GM20000 (cell line): ENCODE results near the gene B4GALT1.

Experiments
- DNase-seq: peaks from one replicate; pipeline ENCODE4 v3.0.0; 2012; ENCODE audit warnings: low spot score
- CTCF ChIP-seq: IDR thresholded peaks from 2 replicates; pipeline ENCODE4 v1.5.1; 2012; ENCODE audit warnings: mild to moderate bottlenecking, control low read depth; ENCODE audit errors: extremely low read depth, missing control alignments

The B4GALT1 gene

GRCh38 chr9:33106827-33107621, 60.1 kb downstream of the B4GALT1 start:
- no peak for DNase-seq
- TF ChIP-seq CTCF: no peak

DNA sequence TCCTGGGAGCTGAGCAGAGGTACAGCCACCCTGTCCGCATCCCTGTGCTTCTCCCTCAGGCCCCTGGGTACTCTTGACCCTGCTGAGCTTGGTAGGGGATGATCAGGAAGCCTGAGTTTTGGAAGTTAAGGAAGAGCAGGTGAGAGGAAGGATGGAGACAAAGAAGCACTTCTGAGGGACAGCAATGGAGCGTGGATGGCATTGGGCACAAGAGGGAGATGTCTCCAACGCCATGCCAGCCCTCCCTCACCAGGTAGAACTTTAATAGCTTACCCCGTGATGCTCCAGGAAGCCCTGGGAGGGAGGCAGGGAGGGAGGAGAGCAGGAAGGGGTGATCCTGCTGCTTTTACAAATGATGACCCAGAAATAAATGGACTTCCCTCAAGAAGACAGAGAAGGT, 60.8 kb downstream of the B4GALT1 start:
- no peak for DNase-seq
- no peak for TF ChIP-seq CTCF

GRCh38 chr9:33105959-33106358, 61.2 kb downstream of the B4GALT1 start:
- DNase-seq: no peak
- no peak for TF ChIP-seq CTCF

DNA sequence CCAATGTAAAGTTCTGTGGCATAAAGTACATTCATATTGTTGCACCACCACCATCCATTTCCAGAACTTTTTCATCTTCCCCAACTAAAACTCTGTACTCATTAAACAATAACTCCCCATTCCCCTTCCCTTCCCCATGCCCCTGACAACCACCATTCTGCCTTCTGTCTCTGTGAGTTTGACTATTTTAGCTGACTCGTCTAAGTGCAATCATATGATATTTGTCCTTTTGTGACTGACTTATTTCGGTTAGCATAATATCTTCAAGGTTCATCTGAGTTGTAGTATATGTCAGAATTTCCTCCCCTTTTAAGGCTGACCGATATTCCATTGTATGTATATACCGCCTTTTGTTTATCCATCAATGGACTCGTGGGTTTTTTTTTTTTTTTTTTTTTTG, 61.6 kb downstream of the B4GALT1 start:
- no peak for DNase-seq

DNA sequence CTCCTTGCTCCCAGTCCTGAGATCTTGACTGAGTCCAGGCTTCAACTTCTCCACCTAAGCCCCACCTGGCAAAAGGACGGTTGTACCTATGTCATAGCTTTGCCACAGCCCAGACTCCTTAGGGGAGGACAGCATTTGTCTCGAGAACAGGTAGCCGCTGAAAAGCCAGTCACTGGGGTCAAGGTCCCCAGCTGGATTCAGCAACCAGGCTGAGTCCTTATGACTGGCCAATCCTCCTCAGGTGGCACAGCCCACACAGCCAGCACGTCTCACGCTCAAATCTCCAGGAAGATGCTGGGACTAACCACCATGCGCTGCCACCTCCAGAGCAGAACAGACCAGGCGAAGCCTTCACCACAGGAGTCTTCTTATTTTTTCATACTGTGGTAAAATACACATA, 62.7 kb downstream of the B4GALT1 start:
- no peak for TF ChIP-seq CTCF
- no peak for DNase-seq

More for the DNA sequence above, 61.6 kb downstream of the B4GALT1 start:
- TF ChIP-seq CTCF: no peak

- TF ChIP-seq CTCF: no peak
- no peak for DNase-seq
Measured at GRCh38 chr9:33103501-33104281, 63.4 kb downstream of the B4GALT1 start.

DNA sequence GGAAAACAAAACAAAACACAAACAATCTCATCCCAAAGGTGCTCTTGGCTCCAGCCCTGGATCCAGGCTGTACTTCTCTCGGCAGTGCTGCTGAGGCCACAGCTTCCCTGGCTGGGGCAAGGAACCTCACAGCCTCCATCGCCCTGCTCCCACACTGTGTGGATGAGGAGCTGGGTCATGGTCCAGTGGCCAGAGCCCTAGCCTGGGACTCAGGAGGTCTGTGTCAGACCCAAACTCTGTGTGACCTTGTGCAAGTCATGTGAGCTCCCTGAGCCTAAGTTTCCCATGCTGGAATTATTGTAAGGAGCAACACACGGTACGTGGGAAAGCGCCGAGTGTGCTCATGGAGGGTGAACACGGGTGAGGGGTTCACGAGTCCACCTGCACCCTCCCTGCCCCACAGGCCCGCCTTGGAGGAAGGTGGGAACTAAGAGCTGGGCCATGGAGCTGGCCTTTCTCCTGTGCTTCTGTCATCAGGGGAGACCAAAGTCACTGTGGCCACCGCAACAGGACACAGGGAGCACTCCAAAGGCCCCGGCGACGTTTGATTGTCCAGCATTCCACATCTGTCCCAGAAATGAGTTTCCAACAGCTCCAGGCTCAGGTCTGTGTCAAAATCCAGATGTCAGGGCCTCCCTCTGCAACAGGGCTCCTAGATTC, 64.5 kb downstream of the B4GALT1 start:
- no peak for DNase-seq
- TF ChIP-seq CTCF: no peak
